OCI-LY1 (cell line): ENCODE results near the gene CRIM1.

Source experiments
- H2AFZ ChIP-seq: fragments of 200-600 bp; sonication (generic), shearing (Covaris generic); 2 replicates; pipeline ENCODE4 v1.6.0; 2014; ENCODE audit warnings: antibody characterized with exemption, mild to moderate bottlenecking, low read length
- H3F3A ChIP-seq: fragments of 200-600 bp; sonication (generic), shearing (Covaris generic); 2 replicates; pipeline ENCODE4 v1.6.0; 2014; ENCODE audit warnings: mild to moderate bottlenecking, antibody characterized with exemption, low read length, moderate library complexity; ENCODE audit not compliant: insufficient read depth
- H3K27ac ChIP-seq: fragments of 200-600 bp; sonication (generic); 2 replicates; pipeline ENCODE4 v1.5.1; 2014; ENCODE audit warnings: low read length, mixed run types, mild to moderate bottlenecking, low read depth; ENCODE audit not compliant: poor library complexity, severe bottlenecking
- H3K27me3 ChIP-seq: fragments of 200-600 bp; sonication (generic); 2 replicates; pipeline ENCODE4 v1.6.0; 2014; ENCODE audit warnings: antibody characterized with exemption, mild to moderate bottlenecking, low read length, moderate library complexity; ENCODE audit not compliant: insufficient read depth
- H3K36me3 ChIP-seq: fragments of 200-600 bp; sonication (generic); 2 replicates; pipeline ENCODE4 v1.6.1; 2014; ENCODE audit warnings: mild to moderate bottlenecking, antibody characterized with exemption, low read length, moderate library complexity, mixed read lengths; ENCODE audit not compliant: insufficient read depth
- H3K4me1 ChIP-seq: fragments of 200-600 bp; sonication (generic); 2 replicates; pipeline ENCODE4 v1.5.1; 2014; ENCODE audit warnings: mild to moderate bottlenecking, low read length, moderate library complexity; ENCODE audit not compliant: insufficient read depth, severe bottlenecking
- H3K4me2 ChIP-seq: fragments of 200-600 bp; sonication (generic), shearing (Covaris generic); 2 replicates; pipeline ENCODE4 v1.6.1; 2014; ENCODE audit warnings: low read length
- H3K4me3 ChIP-seq: fragments of 200-600 bp; sonication (generic); 2 replicates; pipeline ENCODE4 v1.5.1; 2014; ENCODE audit warnings: low read length, low read depth, mild to moderate bottlenecking, mixed read lengths; ENCODE audit not compliant: poor library complexity, severe bottlenecking
- H3K79me2 ChIP-seq: fragments of 200-600 bp; shearing (Covaris generic); 2 replicates; pipeline ENCODE4 v1.6.1; 2016; ENCODE audit warnings: mixed run types, low read length, mixed read lengths; ENCODE audit not compliant: insufficient read depth
- H3K9ac ChIP-seq: fragments of 200-600 bp; sonication (generic), shearing (Covaris generic); 2 replicates; pipeline ENCODE4 v1.6.1; 2014; ENCODE audit warnings: mild to moderate bottlenecking, low read length, mixed read lengths
- H3K9me2 ChIP-seq: fragments of 200-600 bp; sonication (generic), shearing (Covaris generic); 2 replicates; pipeline ENCODE4 v1.6.1; 2014; ENCODE audit warnings: low read depth, mild to moderate bottlenecking, low read length, mixed read lengths
- H3K9me3 ChIP-seq: fragments of 200-600 bp; shearing (Covaris generic); 2 replicates; pipeline ENCODE4 v1.6.1; 2014; ENCODE audit warnings: low read length, mixed read lengths
- H4K20me1 ChIP-seq: fragments of 200-600 bp; sonication (generic), shearing (Covaris generic); 2 replicates; pipeline ENCODE4 v1.6.0; 2016; ENCODE audit warnings: mild to moderate bottlenecking, low read length; ENCODE audit not compliant: insufficient read depth
- EZH2 ChIP-seq: fragments of 200-600 bp; sonication (generic), shearing (Covaris generic); IDR thresholded peaks from 2 replicates; pipeline ENCODE4 v1.8.0; 2017; ENCODE audit warnings: borderline replicate concordance, mixed run types, mild to moderate bottlenecking, antibody characterized with exemption, low read length, moderate library complexity, mixed read lengths
- TF ChIP-seq, protein P1 (sequence below): fragments of 200-600 bp; sonication (generic), shearing (Covaris generic); IDR thresholded peaks from 2 replicates; pipeline ENCODE4 v1.5.1; 2017; ENCODE audit warnings: mild to moderate bottlenecking, antibody characterized with exemption, low read length, moderate library complexity, mixed read lengths

Gene CRIM1

DNA sequence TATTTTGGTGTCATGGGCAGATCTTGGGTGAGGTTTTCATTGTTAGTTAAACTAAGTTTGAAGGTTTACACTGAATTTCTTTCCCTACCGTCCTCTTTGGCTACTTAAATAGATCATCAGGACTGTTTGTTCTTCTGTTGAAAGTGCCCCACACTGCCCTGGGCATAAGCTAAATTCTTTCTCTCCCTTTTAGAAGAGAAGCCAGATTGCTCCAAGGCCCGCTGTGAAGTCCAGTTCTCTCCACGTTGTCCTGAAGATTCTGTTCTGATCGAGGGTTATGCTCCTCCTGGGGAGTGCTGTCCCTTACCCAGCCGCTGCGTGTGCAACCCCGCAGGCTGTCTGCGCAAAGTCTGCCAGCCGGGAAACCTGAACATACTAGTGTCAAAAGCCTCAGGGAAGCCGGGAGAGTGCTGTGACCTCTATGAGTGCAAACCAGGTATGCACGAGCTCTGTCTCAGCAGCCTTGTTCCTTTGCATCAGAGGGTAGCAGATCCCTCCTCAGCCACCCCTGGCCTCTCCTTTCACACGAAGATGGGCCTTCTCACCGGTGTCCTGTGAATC, 85.6 kb downstream of the CRIM1 start:
- Histone ChIP-seq H3K36me3 (no peaks in the 10 kb centered on the region), H3K27ac (no peak overlapping the region), H3K9me3 (no peaks in the 10 kb centered on the region), H3K79me2 (no peaks in the 10 kb centered on the region), H2AFZ (no peak overlapping the region), H3K9me2 (no peaks in the 10 kb centered on the region), H3K27me3 (no peaks in the 10 kb centered on the region), H3F3A (no peaks in the 10 kb centered on the region), H3K4me2 (no peak overlapping the region), H3K9ac (no peak overlapping the region), H3K4me3 (no peak overlapping the region), H4K20me1 (no peaks in the 10 kb centered on the region), H3K4me1 (no peaks in the 10 kb centered on the region)
- TF ChIP-seq, protein P1, sequence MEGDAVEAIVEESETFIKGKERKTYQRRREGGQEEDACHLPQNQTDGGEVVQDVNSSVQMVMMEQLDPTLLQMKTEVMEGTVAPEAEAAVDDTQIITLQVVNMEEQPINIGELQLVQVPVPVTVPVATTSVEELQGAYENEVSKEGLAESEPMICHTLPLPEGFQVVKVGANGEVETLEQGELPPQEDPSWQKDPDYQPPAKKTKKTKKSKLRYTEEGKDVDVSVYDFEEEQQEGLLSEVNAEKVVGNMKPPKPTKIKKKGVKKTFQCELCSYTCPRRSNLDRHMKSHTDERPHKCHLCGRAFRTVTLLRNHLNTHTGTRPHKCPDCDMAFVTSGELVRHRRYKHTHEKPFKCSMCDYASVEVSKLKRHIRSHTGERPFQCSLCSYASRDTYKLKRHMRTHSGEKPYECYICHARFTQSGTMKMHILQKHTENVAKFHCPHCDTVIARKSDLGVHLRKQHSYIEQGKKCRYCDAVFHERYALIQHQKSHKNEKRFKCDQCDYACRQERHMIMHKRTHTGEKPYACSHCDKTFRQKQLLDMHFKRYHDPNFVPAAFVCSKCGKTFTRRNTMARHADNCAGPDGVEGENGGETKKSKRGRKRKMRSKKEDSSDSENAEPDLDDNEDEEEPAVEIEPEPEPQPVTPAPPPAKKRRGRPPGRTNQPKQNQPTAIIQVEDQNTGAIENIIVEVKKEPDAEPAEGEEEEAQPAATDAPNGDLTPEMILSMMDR, result no peak
- TF ChIP-seq EZH2, result no peak

DNA sequence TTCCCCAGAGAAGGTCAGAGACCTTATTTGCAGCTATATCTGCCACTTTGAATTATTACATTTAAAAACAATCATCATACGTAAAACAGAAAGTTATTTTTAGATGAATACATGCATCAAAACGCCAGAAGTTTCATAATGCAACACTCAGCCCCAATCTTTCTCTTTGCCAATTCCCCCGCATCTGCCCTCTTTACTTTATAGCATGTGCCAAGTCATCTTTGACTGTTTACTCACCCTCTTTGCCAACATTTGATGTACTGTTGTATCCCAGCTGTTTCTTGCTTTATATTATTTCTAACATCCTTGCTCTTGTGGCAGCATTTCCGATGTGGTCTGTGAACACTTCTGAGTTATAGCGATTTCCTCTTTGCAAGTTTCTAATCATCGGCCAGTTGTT, 86.2 kb downstream of the CRIM1 start:
- no peaks in the 10 kb centered on the region for H4K20me1 ChIP-seq
- no peak overlapping the region for H3K27ac ChIP-seq
- no peak overlapping the region for H2AFZ ChIP-seq
- no peaks in the 10 kb centered on the region for H3K9me2 ChIP-seq
- no peaks in the 10 kb centered on the region for H3K79me2 ChIP-seq
- H3K4me3 ChIP-seq, result no peak overlapping the region
- H3K9ac ChIP-seq, result no peak overlapping the region
- no peaks in the 10 kb centered on the region for H3K27me3 ChIP-seq
- TF ChIP-seq, protein P1, result no peak
- TF ChIP-seq EZH2, result no peak
- no peaks in the 10 kb centered on the region for H3K9me3 ChIP-seq
- H3K36me3 ChIP-seq, result no peaks in the 10 kb centered on the region
- H3F3A ChIP-seq, result no peaks in the 10 kb centered on the region
- no peak overlapping the region for H3K4me2 ChIP-seq
- no peaks in the 10 kb centered on the region for H3K4me1 ChIP-seq

DNA sequence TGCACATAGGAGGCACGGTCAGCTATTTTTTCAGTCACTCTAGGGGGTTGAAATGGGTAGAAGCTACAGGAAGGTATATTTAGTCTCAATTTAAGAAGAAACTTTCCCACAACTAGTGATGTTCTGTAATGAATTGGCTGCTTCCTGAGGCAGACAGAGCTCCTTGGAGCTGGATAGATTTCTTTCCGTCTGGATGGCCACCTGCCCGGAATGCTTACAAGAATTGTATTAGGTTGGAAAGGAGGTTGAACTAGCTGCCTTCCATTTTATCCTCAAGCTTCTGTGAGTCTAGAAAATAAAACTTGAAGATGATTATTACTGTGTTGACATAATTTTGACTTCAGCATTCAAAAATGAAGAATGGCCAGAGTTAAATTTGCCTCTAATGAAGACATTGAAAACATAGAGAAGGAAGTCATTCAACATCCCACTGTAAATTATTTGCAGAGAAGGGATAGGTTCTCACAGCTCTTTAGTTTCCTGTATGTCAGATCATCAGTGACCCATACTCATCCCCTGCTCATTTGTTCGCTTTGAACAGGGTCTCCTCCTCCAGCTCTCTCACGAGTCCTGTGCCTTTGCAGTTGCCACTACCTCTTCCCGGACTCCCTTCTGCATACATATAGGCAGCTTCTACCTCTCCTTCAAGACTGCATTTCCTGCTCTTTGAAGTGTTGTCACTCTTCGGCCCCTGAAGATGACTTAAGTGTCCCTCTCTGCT, 88.8 kb downstream of the CRIM1 start:
- Histone ChIP-seq H3K36me3 (no peaks in the 10 kb centered on the region), H2AFZ (no peak overlapping the region), H3K4me1 (no peaks in the 10 kb centered on the region), H3K9ac (no peak overlapping the region), H3K9me2 (no peaks in the 10 kb centered on the region), H3K4me3 (no peak overlapping the region), H3K27ac (no peak overlapping the region), H3K79me2 (no peaks in the 10 kb centered on the region), H3K4me2 (no peak overlapping the region), H3F3A (no peaks in the 10 kb centered on the region), H3K9me3 (no peaks in the 10 kb centered on the region), H4K20me1 (no peaks in the 10 kb centered on the region), H3K27me3 (no peaks in the 10 kb centered on the region)
- TF ChIP-seq, protein P1, result no peak
- TF ChIP-seq EZH2, result no peak
